WTC11 (cell line): ENCODE results near the gene ZCCHC24.

Experiments used
- CREB1 ChIP-seq: sonication (generic); formaldehyde crosslinking; IDR thresholded peaks from 2 replicates; pipeline ENCODE4 v1.8.0; 2023; ENCODE audit warnings: mild to moderate bottlenecking, missing genetic modification reagents
- SP1 ChIP-seq: sonication (generic); formaldehyde crosslinking; conservative IDR thresholded peaks from 2 replicates; pipeline ENCODE4 v1.8.1; 2022; ENCODE audit warnings: missing genetic modification reagents
- TF ChIP-seq, protein P1 (sequence below): fragments of 200-600 bp; IDR thresholded peaks from 2 replicates; pipeline ENCODE4 v1.8.0; 2022; ENCODE audit warnings: antibody characterized with exemption

DNA sequence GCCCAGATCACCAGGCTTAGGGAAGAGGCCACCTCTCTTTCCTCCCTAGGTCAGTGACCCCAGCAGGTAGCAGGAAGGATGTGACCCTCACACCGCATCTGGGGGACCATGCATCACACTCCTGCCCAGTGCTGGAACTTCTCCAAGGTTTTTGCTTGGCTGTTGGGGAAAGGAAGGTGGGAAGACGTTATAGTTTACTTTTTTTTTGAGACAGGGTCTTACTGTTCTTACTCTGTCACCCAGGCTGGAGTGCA is 8.6 kb downstream of the ZCCHC24 start:
- TF ChIP-seq CREB1, result no peak
- TF ChIP-seq, protein P1, sequence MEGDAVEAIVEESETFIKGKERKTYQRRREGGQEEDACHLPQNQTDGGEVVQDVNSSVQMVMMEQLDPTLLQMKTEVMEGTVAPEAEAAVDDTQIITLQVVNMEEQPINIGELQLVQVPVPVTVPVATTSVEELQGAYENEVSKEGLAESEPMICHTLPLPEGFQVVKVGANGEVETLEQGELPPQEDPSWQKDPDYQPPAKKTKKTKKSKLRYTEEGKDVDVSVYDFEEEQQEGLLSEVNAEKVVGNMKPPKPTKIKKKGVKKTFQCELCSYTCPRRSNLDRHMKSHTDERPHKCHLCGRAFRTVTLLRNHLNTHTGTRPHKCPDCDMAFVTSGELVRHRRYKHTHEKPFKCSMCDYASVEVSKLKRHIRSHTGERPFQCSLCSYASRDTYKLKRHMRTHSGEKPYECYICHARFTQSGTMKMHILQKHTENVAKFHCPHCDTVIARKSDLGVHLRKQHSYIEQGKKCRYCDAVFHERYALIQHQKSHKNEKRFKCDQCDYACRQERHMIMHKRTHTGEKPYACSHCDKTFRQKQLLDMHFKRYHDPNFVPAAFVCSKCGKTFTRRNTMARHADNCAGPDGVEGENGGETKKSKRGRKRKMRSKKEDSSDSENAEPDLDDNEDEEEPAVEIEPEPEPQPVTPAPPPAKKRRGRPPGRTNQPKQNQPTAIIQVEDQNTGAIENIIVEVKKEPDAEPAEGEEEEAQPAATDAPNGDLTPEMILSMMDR, result no peak
- no peak for TF ChIP-seq SP1 (CRISPR knock-in tag)
